Endometrial microvascular endothelial cells (primary cell): ENCODE data around the gene CHP1. TPM values are rescaled to one million over a fixed set of nuclear protein-coding genes. Genes with fewer than 3 reads are reported as not detected.
"Not testable (repeated sequence)": the region's sequence is repeated elsewhere in the genome, so short reads cannot be mapped to it uniquely, and the experiment has no call there.

Source experiments
- in situ Hi-C: cut with HindIII; loops from 2 replicates; pipeline ENCODE4 v1.10.0; 2017; ENCODE audit warnings: low sequenced_read_pairs, low pct_unique_long_range_greater_than_20kb; ENCODE audit errors: inconsistent ontology term
- total RNA-seq: library from RNA; depleted of rRNA; stranded (reverse); fragments of >200 nt; gene quantifications from one replicate; pipeline ENCODE4 v1.2.3, GENCODE V29; 2015; ENCODE audit errors: inconsistent ontology term

The CHP1 gene
- total RNA-seq, 1 donor from 2014 or later, result 203 TPM

DNA sequence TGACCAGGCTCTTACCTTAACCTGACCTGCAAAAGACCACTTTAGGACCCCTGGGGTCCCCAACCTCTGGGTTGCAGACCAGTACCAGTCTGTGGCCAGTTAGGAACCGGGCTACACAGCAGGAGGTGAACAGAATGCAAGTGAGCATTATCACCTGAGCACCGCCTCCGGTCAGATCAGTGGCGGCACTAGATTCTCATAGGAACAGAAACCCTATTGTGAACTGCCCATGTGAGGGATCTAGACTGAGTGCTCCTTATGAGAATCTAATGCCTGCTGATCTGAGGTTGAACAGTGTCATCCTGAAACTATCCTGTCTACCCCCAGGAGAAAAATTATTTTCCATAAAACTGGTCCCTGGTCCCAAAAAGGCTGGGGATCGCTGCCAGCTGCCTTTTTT lies 20.3 kb downstream of the CHP1 start:
- in situ Hi-C loops, result no loop called here

DNA sequence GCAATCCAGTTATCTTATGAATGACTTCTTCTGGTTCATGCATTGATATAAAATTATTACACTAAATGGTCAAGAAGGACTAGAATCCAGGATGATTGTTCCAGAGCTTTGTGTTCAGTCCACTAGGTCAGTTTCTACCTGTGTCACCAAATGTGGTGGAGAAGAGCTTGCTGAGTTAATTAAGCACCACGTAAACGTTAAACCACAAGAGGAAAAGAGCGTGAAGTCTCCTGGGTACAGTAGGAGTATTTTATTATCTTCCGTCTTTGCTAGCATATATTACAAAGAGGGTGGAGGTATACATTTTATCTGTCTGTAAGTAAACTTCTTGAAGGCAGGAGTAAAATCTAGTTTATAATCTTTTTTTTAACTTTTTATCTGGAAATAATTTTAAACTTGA lies 23.5 kb downstream of the CHP1 start:
- in situ Hi-C loops, result no loop called here

DNA sequence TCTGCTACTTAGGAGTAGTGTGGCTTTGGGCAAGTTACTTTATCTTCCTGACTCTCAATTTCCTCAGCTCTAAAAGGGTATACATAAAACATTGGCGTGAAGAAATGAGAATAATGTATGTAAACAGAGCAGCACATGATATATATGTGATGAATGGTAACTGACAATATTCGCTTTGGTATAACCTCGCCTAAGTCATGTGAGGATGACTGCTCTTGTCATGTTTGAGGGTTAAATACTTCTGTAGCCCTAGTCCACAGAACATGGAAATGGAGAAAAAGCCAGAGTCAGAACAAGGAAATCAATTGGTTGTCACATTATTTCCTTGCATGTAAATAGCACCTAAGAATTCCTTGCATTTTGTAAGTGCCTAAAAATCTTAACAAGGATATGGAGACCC lies 25.0 kb downstream of the CHP1 start:
- in situ Hi-C loops, result no loop called here

DNA sequence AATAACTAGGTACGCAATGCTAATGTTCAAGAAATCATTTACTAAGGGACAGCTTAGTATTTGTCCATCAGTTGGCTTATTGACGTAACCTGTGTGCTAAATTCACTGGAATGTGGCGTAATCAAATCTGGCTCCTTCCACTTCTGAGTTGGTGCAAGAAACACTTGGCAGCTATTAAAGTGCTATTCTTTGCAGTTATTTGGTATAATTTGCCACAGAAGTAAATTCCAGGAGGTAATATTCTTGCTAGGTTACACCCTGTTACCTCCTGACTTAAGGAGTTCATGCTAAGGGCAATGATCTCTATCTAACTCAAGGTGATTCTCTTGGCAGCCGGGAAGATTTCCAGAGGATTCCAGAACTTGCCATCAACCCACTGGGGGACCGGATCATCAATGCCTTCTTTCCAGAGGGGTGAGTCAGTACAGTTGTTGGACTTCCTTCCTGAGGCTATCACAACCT lies 25.5 kb downstream of the CHP1 start:
- in situ Hi-C loops, result no loop called here

DNA sequence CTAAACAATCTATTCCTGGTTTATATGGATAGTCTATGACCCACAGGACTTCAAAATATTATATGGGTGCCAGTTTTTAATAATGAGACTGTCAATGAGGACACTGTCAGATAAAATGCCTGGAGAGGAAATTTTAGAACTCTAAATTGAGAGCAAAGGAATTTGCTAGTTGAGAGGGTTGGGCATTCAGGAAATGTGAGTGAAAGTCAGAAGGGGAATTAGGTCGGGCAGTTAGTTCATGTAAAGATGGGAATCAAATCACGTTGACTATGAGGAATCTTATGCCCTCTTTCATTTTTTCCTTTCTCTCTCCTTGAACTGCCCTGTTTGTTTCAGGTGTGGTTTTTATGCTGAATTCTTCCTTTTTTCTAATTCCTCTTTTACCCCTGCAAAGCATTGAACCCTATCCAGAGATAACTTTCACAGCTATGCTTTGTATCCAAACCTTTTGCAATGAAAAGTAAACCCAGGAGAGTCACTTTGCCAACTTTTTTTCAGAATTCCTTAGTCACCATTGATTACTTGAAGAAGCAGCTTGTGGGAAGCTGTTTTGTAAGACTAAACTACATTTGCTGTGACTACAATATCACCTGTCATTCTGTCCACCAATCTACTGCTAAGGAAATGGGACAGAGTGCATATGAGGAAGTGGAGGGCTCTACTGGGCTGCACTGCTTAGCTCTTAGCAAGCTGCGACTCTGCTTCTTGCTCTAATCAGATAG lies 27.8 kb downstream of the CHP1 start:
- in situ Hi-C loops, result no loop called here

- in situ Hi-C loops, result no loop called here
Measured at GRCh38 chr15:41259546-41260189, 28.6 kb downstream of the CHP1 start.

DNA sequence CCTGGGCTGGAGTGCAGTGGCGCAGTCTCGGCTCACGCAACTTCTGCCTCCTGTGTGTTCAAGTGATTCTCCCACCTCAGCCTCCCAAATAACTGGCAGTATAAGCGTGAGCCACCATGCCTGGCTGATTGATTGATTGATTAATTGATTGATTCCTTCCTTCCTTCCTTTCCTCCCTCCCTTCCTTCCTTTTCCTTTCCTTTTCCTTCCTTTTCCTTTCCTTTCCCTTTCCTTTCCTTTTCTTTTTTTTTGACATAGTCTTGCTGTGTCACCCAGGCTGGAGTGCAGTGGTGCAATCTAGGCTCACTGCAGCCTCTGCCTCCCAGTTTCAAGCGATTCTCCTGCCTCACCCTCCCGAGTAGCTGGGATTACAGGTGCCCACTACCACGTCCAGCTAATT lies 29.9 kb downstream of the CHP1 start:
- in situ Hi-C loops, result not testable (repeated sequence)

- in situ Hi-C loops, result no loop called here
Measured at GRCh38 chr15:41262571-41262970, 31.5 kb downstream of the CHP1 start.

DNA sequence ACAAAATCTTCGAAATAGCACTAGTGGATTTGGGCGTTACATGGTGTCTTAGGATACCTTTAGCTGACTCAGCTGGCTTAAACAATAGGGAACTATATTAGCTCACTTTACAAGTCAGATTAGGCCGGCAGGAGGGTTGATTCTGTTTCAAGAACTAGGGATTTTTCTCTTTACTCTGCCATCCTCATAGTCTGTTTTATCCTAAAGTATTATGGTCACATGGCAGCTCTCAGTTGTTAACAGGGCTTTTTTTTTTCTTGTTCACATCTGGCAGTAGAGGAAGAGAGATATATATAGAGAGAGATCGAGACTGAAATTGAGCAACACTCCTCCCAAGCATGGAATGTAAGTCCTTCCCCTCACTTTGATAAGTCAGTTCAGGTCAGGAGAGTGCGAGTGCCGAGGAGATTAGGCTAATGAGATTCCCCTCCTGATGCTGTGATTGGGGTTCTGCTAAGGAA lies 32.9 kb downstream of the CHP1 start:
- in situ Hi-C loops, result no loop called here

DNA sequence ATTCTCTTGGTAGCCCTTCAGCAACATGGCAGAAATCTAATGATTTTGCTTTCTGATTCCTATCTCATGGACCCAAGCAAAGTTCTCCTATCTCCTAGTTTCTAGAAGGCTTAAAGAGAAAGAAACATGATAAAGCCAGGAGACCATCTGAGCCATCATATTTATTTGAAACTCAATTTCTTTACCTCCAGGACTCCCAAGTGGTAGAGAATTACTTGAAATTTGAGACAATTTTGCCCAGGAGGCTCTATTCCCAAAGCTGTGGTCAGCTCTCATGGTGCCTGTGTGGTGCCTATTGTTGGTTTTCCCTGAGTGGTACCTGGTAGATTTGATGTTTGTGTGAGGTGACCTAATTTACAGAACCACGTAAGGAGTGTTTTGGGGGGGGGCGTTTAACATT lies 38.8 kb downstream of the CHP1 start:
- in situ Hi-C loops, result no loop called here

DNA sequence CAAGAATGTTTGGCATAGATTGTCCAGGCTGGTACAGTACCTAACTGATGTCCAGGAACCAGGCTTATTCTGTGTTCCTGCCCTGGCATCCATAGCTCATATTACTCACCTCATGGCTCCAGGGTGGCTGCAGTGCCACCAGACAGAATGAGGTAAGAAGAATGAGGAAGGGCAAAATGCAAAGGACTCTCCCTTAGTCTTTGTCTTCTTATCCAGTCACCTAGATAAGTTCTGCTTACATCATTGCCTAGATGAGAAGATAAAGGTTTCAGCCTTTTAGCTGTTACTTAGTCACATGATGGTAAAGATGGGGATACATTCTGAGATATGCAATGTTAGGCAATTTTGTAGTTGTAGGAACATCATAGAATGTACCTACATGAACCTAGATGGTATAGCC lies 45.8 kb downstream of the CHP1 start:
- in situ Hi-C loops, result no loop called here

GRCh38 chr15:41278319-41278718 lies 47.3 kb downstream of the CHP1 start:
- in situ Hi-C loops, result no loop called here

GRCh38 chr15:41279535-41280283 lies 48.6 kb downstream of the CHP1 start:
- in situ Hi-C loops, result no loop called here

DNA sequence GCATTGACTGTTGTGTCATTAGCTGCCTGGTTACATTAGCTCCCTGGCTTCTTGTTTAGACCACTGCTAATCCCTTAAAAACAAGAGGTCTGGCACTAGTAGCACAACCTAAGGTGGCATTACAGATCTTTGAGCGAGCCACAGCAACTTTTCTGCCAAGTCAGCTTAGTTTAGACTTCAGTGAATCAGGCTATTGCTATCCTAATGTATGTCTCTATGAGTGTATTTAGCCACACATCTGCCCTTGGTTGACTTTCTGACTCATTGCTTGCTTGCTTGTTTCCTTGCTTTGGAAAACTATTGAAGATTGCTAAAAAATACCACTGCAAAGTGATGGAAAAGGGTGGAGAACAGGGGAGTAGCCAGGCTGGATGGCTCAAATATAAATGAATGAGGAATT lies 50.2 kb downstream of the CHP1 start:
- in situ Hi-C loops, result no loop called here

DNA sequence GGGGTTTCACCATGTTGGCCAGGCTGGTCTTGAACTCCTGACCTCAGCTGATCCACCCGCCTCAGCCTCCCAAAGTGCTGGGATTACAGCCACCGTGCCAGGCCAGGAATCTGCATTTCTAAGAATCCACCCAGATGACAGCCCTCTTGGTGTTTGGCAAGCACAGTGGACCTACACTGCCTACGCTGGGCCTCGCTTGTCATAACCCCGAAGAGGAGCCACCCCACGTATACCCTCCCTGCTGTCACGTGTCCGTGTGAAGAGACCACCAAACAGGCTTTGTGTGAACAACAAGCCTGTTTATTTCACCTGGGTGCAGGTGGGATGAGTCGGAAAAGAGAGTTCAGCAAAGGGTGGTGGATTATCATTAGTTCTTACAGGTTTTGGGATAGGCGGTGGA lies 51.4 kb downstream of the CHP1 start:
- in situ Hi-C loops, result not testable (repeated sequence)

DNA sequence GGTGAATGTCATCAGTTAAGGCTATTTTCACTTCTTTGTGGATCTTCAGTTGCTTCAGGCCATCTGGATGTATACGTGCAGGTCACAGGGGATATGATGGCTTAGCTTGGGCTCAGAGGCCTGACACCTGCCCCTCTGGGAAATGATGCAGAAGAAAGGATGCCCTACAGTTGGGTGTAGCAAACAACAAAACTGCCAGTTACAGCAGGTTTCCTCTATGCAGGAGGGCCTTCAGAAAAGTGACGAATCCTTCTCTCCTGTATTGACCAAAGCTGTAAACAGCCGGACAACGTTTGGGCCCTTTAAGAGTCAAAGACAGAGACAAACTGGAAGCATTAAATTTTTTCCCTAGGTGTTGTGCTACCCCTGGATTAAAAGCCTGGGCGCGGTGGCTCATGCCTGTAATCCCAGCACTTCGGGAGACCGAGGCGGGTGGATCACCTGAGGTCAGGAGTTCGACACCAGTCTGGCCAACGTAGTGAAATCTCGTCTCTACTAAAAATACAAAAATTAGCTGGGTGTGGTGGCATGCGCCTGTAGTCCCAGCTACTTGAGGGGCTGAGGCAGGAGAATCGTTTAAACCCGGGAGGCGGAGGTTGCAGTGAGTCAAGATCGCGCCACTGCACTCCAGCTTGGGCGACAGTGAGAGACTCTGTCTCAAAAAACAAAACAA lies 52.0 kb downstream of the CHP1 start:
- in situ Hi-C loops, result not testable (repeated sequence)

- in situ Hi-C loops, result no loop called here
Measured at GRCh38 chr15:41283653-41284426, 52.8 kb downstream of the CHP1 start.

DNA sequence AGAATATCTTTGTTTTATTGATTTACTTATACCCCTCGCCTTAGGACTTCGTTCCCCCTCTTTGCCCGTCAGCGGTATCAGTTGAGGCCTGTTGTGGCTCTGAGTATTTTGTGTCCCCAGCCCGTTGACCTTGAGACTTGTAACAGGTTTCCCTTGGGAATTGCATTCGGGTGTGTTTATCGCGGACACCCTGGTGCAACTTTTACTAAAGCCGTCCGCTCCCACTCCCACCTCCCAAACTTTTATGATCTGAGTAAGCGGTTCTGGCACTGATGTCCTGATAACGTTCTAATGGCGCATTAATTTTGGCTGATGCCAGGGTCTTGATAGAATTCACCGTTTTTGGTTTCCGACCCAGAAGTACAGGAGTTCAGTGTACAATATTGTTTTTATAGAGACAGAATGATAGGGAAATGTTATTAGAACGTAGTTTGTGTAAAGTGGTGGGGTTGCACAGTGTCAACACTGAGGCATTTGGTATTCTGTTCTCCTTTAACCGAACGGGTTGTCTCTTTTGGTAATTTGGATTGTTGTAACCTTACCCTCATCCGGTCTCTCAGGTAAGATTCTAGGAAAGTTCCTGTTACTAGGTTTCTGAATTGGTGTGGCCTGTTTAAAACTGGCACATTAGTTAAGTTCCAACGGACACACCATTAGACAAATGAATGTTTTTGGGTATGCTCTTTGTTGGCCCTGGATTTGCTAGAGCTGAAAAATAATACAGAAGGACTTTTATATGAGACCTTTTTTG lies 53.5 kb downstream of the CHP1 start:
- in situ Hi-C loops, result no loop called here
